Smooth muscle cell of the umbilical artery (primary cell): ENCODE data around the gene CYP4Z1. TPM values are rescaled to one million over a fixed set of nuclear protein-coding genes. Genes with fewer than 3 reads are reported as not detected.

ENCODE experiments used
- total RNA-seq: library from RNA; depleted of rRNA; stranded (reverse); fragments of >200 nt; gene quantifications from 2 replicates; pipeline ENCODE4 v1.2.3, GENCODE V29; 2014

CYP4Z1 gene, protein sequence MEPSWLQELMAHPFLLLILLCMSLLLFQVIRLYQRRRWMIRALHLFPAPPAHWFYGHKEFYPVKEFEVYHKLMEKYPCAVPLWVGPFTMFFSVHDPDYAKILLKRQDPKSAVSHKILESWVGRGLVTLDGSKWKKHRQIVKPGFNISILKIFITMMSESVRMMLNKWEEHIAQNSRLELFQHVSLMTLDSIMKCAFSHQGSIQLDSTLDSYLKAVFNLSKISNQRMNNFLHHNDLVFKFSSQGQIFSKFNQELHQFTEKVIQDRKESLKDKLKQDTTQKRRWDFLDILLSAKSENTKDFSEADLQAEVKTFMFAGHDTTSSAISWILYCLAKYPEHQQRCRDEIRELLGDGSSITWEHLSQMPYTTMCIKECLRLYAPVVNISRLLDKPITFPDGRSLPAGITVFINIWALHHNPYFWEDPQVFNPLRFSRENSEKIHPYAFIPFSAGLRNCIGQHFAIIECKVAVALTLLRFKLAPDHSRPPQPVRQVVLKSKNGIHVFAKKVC
- total RNA-seq, result not detected in 2 replicates

DNA sequence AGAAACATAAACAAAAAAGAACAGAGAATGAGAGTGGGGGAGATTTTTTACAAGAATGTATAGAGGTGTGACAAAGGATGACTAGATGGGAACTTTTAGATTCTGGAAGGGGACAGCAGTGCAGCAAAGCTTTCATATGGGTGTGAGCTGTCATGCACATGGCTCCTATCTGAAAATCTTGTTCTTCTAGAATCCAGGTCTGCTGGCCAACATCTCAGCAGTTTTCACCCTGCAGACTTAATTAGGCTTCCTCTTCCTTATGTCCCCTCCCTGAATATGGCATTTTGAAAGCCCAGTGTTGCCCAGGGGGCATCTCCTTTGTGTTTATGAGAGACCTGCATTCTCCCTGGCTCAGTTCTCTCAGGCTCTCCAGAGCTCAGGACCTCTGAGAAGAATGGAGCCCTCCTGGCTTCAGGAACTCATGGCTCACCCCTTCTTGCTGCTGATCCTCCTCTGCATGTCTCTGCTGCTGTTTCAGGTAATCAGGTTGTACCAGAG lies at the start of gene CYP4Z1:
CYP4Z1 (plus strand) TSS at position 135 of the 498 bp plus-strand sequence; CDS start at position 395, 260 bp downstream.

GRCh38 chr1:47023268-47024140 lies 43.5 kb upstream of the CYP4Z1 start, which contains the start of gene CYP4X1:
TSS of gene CYP4X1 (plus strand) at chr1:47023669. CDS start at chr1:47023818, 149 bp downstream.

DNA sequence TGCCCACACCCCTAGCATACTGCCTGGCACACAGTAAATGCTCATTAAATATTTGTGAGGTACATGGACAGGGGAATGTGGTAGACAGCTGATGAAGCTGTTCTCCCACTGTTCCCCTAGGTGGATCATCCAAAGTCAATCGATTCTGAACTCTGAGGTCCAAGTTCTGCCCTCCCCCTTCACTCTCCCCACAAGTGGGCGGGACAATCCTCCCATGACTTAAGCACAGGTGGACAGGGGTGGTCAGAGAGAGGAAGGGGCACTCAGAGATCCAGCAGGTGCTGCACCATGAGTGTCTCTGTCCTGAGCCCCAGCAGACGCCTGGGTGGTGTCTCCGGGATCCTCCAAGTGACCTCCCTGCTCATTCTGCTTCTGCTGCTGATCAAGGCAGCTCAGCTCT lies 70.2 kb downstream of the CYP4Z1 start, which contains the start of gene CYP4A22:
CYP4A22 (plus strand) TSS at position 244 of the 400 bp plus-strand sequence; CDS start at position 289, 45 bp downstream.

Other genes starting within 250 kb of the CYP4Z1 start
- not detected in 2 replicates for gene CYP4A11, start 125.8 kb upstream of the CYP4Z1 start, total RNA-seq
- not detected in 2 replicates for gene CYP4X1, start 43.6 kb upstream of the CYP4Z1 start, total RNA-seq
- not detected in 2 replicates for gene CYP4A22, start 70.2 kb downstream of the CYP4Z1 start, total RNA-seq
- not detected in 2 replicates for gene PDZK1IP1, start 122.8 kb downstream of the CYP4Z1 start, total RNA-seq
- under 0.01 TPM in 1 of 2 replicates, not detected in the other for gene TAL1, start 165.0 kb downstream of the CYP4Z1 start, total RNA-seq
- 2.1 and 9.1 TPM in 2 replicates for gene STIL, start 246.9 kb downstream of the CYP4Z1 start, total RNA-seq